Fibroblast of villous mesenchyme (primary cell): ENCODE data around the gene ABHD16B. TPM values are rescaled to one million over a fixed set of nuclear protein-coding genes. Genes with fewer than 3 reads are reported as not detected.

ENCODE experiments used
- DNase-seq: peaks from one replicate; pipeline ENCODE4 v3.0.0-alpha.2; 2010; ENCODE audit warnings: low read depth
- H3K4me3 ChIP-seq: 2 replicates; pipeline ENCODE4 v1.5.1; 2011; ENCODE audit warnings: low read depth, mild to moderate bottlenecking, low read length
- total RNA-seq: library from RNA; depleted of rRNA; stranded (reverse); fragments of >200 nt; gene quantifications from 2 replicates; pipeline ENCODE4 v1.2.3, GENCODE V29; 2012
- TF ChIP-seq, protein P1 (sequence below): IDR thresholded peaks from 2 replicates; pipeline ENCODE4 v1.5.1; 2012; ENCODE audit warnings: low read depth, mild to moderate bottlenecking, low read length; ENCODE audit not compliant: insufficient read depth

ABHD16B gene
- total RNA-seq, 1 donor = not detected

DNA sequence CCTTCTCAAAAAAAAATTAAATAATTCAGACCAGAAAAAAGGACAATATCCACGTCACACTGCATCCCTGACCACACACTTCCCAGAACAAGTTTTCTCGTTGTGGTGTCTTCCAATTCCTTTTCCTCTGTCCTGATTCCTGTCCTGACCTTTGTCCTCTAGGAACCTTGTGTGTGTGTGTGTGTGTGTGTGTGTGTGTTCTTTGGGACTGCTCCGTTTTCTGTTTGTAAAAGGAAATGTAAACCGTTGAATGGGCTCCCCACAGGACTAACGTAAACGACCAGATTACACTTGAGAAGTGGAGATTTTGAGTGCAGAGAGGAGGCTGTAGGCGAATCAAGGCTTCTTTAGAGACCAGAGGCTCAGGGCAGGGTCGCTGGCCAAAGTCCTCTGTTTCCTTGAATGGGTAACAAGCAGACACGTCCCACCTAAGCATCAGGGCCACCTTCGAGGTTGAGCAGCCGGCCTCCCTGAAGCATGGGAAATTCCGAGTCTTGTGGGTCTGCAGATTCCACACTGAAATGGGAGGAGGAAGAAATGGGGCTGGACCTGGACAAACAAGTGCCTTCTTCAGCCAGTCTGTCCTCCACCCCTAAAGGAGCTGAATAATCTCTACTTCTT is 37.5 kb upstream of the ABHD16B start:
- no peak overlapping the region for H3K4me3 ChIP-seq
- no peak for DNase-seq
- TF ChIP-seq, protein P1, sequence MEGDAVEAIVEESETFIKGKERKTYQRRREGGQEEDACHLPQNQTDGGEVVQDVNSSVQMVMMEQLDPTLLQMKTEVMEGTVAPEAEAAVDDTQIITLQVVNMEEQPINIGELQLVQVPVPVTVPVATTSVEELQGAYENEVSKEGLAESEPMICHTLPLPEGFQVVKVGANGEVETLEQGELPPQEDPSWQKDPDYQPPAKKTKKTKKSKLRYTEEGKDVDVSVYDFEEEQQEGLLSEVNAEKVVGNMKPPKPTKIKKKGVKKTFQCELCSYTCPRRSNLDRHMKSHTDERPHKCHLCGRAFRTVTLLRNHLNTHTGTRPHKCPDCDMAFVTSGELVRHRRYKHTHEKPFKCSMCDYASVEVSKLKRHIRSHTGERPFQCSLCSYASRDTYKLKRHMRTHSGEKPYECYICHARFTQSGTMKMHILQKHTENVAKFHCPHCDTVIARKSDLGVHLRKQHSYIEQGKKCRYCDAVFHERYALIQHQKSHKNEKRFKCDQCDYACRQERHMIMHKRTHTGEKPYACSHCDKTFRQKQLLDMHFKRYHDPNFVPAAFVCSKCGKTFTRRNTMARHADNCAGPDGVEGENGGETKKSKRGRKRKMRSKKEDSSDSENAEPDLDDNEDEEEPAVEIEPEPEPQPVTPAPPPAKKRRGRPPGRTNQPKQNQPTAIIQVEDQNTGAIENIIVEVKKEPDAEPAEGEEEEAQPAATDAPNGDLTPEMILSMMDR = no peak

- TF ChIP-seq, protein P1 = no peak
- DNase-seq = no peak
- no peak overlapping the region for H3K4me3 ChIP-seq
Measured at GRCh38 chr20:63825331-63826118, 35.8 kb upstream of the ABHD16B start.

- peak; percentile 25 for DNase-seq
- TF ChIP-seq, protein P1 = no peak
- H3K4me3 ChIP-seq = no peak overlapping the region
Measured at GRCh38 chr20:63826753-63827152, 34.5 kb upstream of the ABHD16B start.

DNA sequence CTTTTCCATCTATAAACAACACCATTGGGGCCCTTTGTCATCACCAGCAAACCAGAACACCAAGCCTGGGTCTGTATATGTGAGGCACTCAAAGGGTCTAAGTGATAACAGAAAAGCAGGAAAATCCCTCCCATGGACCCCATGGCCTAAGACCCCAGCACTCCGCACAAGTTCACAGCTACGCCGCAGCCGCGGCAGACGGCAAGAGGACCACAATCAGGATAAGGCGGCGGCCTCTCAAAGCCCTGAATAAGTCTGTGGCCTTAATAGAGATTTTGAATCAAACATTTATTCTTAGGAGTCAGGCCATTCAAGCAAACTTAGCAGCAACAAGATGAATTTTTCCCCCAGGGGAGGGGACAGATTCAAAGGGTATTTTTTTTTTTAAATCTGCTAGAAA is 33.2 kb upstream of the ABHD16B start:
- TF ChIP-seq, protein P1 = no peak

GRCh38 chr20:63828545-63828944 is 32.8 kb upstream of the ABHD16B start:
- TF ChIP-seq, protein P1 = no peak
- peak overlapping the region; percentile 67 for H3K4me3 ChIP-seq
- no peak for DNase-seq

More for the DNA sequence above, 33.2 kb upstream of the ABHD16B start:
- H3K4me3 ChIP-seq = no peak overlapping the region
- no peak for DNase-seq

DNA sequence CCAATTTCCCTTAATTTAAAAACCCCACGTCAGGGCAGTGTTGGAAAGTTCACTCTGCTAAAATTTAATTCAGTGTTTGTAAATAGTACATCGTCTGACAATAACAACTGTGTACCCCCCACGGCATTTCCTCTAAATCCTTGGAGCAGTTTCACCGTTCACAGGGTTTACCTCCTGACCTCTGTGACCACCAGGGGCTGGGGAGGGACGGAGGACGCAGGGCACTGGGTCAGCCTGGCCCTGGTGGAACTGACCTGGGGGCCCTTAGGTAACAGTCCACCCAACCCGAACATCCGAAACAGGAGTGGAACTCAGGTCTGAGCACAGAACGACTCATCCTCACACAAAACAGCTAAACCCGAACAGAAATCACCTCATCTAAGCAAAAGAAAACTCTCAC is 32.3 kb upstream of the ABHD16B start:
- TF ChIP-seq, protein P1 = no peak
- H3K4me3 ChIP-seq = peak overlapping the region; percentile 67
- DNase-seq = no peak

GRCh38 chr20:63829603-63829944 is 31.7 kb upstream of the ABHD16B start:
- TF ChIP-seq, protein P1 = no peak
- peak overlapping the region; percentile 67 for H3K4me3 ChIP-seq
- DNase-seq = no peak
